Left ventricle myocardium inferior (tissue), 1 donor: Measurements from ENCODE around the gene HDGF. TPM values are rescaled to one million over a fixed set of nuclear protein-coding genes. Genes with fewer than 3 reads are reported as not detected.

ENCODE experiments used
- DNase-seq: peaks from one replicate; pipeline ENCODE4 v3.0.0-alpha.2; 2020
- H3K27ac ChIP-seq: fragments of 200-600 bp; replicated peaks from 2 replicates; pipeline ENCODE4 v1.8.0; 2021
- H3K27me3 ChIP-seq: fragments of 200-600 bp; 2 replicates; pipeline ENCODE4 v1.8.0; 2021; ENCODE audit warnings: low read depth
- H3K36me3 ChIP-seq: fragments of 200-600 bp; 2 replicates; pipeline ENCODE4 v1.8.0; 2021
- H3K4me1 ChIP-seq: fragments of 200-600 bp; 2 replicates; pipeline ENCODE4 v1.8.0; 2021
- H3K4me3 ChIP-seq: fragments of 200-600 bp; 2 replicates; pipeline ENCODE4 v1.8.0; 2021; ENCODE audit warnings: mild to moderate bottlenecking, moderate library complexity
- H3K9me3 ChIP-seq: fragments of 200-600 bp; replicated peaks from 2 replicates; pipeline ENCODE4 v1.8.0; 2021
- intact Hi-C: fragments of 100-400 bp; cut with micrococcal nuclease; formaldehyde crosslinking; loops from one replicate; pipeline ENCODE4 v1.11.0; 2022
- total RNA-seq: library from RNA; stranded (reverse); fragmentation: NEBNext Ultra II Directional; extraction: Animal tissue kit (Norgen Biotek cat#: 25700); gene quantifications from one replicate; pipeline ENCODE4 v1.2.1, GENCODE V29; 2021
- TF ChIP-seq, protein P1 (sequence below): fragments of 200-600 bp; IDR thresholded peaks from 2 replicates; pipeline ENCODE4 v1.8.0; 2021; ENCODE audit warnings: antibody characterized with exemption, mild to moderate bottlenecking, borderline replicate concordance
- donor health status: DM: no; HTN: yes; CAD: no; lungs with severe emphysema.

HDGF gene
- total RNA-seq, 1 donor from 2014 or later, result 145 TPM

DNA sequence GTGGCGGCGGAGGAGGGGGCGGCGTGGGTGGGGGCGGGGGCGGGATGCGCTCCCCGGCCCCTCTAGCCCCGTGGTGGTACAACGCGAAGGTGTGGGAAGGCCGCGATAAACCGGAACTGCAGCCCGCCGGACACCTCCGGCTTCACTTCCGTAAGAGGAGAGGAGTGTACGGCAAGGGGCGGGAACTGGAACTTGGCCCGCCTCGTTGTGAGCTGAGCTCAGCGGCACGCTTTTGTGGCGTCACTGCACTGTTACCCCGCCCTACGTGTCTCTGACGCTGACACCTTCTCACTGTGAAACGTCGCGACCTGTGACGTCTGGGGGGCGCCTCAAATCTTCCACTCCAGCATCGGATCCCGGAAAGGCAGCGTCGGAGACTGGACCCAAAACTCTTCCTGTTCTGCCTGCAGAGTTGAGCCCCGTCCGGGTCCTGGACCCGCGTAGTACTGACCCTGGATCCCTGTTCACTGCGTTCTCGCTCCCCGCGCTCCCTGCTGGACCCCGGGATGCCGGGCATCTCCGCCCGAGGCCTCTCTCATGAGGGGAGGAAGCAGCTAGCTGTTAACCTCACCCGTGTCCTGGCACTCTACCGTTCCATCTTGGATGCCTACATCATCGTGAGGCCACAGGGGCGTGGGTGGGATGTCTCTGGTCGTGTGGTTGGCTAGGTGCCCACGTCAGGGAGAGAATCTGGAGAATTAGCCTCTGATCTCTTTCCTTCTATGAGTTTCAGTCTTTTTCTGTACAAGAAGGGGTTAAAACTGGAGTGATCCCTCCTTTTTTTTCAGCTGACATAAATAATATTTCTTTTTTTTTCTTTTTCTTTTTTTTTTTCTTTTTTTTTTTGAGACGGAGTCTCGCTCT is 22.6 kb downstream of the HDGF start, which contains the start of gene ISG20L2:
Gene ISG20L2 (minus strand): TSS at position 168 of the 864 bp plus-strand sequence. CDS start 1,114 bp downstream, outside the sequence.
- Histone ChIP-seq H3K4me1 (peaks cover 55% of the 10 kb centered on the region), H3K36me3 (peaks cover 39% of the 10 kb centered on the region), H3K9me3 (no peaks in the 10 kb centered on the region), H3K4me3 (peak within 1 kb of the TSS; percentile 72), H3K27me3 (no peaks in the 10 kb centered on the region), H3K27ac (peak within 1 kb of the TSS; percentile 95)
- peak; percentile 97 for DNase-seq
- TF ChIP-seq, protein P1, sequence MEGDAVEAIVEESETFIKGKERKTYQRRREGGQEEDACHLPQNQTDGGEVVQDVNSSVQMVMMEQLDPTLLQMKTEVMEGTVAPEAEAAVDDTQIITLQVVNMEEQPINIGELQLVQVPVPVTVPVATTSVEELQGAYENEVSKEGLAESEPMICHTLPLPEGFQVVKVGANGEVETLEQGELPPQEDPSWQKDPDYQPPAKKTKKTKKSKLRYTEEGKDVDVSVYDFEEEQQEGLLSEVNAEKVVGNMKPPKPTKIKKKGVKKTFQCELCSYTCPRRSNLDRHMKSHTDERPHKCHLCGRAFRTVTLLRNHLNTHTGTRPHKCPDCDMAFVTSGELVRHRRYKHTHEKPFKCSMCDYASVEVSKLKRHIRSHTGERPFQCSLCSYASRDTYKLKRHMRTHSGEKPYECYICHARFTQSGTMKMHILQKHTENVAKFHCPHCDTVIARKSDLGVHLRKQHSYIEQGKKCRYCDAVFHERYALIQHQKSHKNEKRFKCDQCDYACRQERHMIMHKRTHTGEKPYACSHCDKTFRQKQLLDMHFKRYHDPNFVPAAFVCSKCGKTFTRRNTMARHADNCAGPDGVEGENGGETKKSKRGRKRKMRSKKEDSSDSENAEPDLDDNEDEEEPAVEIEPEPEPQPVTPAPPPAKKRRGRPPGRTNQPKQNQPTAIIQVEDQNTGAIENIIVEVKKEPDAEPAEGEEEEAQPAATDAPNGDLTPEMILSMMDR, result no peak
- intact Hi-C loops, result no loop called here

DNA sequence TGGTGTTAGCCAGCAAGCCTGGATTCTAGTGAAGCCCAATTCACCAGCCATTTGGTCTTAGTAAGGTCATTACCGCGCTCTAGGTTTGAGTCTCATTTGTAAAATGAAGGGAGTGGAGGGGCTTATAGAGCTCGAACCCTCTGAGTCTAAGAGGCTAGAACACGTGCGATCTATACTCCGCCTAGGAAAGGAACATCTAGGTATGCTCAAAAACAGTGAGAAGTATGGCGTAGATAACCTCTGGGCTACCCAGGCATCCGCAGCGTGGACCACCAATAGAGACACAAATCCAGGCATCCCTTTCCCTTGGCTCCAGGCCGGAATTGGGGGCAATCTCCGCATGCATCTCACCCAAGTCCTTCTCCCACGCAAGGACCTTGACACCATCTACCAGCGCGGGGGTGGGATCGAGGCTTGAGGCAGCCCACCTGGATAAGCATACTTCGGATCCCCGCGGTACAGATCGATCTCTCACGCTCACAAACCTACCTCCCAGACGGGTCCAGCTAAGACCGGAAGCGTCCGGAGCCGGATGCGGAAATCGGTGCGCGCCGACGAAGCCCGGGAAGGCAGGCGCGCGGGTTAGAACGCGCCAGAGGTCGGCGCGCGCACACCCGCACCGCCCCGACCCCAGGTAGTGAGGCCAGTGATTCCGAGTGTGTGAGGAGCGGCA is 23.4 kb downstream of the HDGF start, which contains the start of gene METTL25B:
Gene METTL25B (plus strand): TSS at position 544 of the 673 bp plus-strand sequence. CDS start 636 bp downstream, outside the sequence.
- H3K4me1 ChIP-seq, result peaks cover 55% of the 10 kb centered on the region
- TF ChIP-seq, protein P1, result no peak
- peak; percentile 82 for DNase-seq
- intact Hi-C loops, result no loop called here
- peaks cover 39% of the 10 kb centered on the region for H3K36me3 ChIP-seq
- H3K27ac ChIP-seq, result peak within 1 kb of the TSS; percentile 95
- H3K4me3 ChIP-seq, result peak within 1 kb of the TSS; percentile 72
- no peaks in the 10 kb centered on the region for H3K9me3 ChIP-seq
- H3K27me3 ChIP-seq, result no peaks in the 10 kb centered on the region

DNA sequence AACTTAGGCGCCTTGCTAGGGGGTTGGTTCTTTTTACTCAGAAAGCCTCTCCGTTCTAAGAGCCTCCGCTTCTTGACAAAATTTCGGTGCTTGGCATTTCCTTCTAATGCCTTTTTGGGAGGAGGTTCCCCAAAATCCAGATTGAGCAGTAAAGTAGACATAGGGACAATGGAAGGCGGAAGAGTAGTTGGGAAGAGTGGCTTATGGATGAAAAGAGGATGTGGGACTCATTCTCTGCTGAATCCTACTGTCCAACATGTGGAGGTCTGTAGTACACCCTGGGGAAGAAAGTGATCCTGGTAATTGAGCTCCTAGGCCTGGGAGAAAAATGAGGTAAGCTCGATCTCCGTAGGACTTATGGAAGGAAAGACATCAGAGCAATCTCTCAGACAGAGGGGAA is 24.0 kb downstream of the HDGF start:
- TF ChIP-seq, protein P1, result no peak
- peaks cover 55% of the 10 kb centered on the region for H3K4me1 ChIP-seq
- H3K36me3 ChIP-seq, result peaks cover 40% of the 10 kb centered on the region
- peak overlapping the region; percentile 72 for H3K4me3 ChIP-seq
- DNase-seq, result no peak
- H3K9me3 ChIP-seq, result no peaks in the 10 kb centered on the region
- H3K27ac ChIP-seq, result peak overlapping the region; percentile 95
- intact Hi-C loops, result no loop called here
- no peaks in the 10 kb centered on the region for H3K27me3 ChIP-seq

DNA sequence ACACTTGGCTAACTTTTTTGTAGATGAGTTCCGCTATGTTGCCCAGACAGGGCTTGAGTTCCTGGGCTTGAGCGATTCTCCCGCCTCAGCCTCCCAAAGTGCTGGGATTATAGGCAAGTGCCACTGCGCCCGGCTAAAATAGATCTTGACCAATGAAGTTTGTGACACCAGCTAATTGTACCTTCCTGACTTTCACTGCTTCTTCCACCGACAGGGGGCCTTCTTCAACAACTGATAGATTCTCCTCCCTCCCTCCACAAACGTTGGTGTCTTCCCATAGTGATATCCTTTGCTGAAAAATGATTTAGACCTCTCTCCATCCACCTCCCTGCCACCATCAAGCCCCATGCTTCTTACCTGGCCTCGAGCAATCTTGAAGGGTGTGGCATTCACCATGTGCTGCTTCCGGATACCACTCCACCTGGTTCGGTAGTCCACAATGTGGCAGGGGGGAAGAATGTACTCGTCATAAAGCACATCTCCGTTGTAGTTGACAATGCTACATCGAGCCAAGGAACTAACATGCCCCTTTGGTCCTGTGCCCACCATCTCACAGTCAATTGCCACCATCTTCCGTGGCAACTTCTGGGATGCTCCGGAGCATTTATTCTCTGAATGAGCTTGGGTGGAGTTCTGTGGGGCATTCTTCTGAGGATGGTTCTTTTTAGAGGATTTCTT is 24.8 kb downstream of the HDGF start:
- Histone ChIP-seq H3K4me3 (peak overlapping the region; percentile 72), H3K27ac (no peak overlapping the region), H3K4me1 (peaks cover 55% of the 10 kb centered on the region), H3K27me3 (no peaks in the 10 kb centered on the region), H3K36me3 (peaks cover 37% of the 10 kb centered on the region), H3K9me3 (no peaks in the 10 kb centered on the region)
- intact Hi-C loops, result no loop called here
- TF ChIP-seq, protein P1, result peak; percentile 51
- DNase-seq, result no peak

DNA sequence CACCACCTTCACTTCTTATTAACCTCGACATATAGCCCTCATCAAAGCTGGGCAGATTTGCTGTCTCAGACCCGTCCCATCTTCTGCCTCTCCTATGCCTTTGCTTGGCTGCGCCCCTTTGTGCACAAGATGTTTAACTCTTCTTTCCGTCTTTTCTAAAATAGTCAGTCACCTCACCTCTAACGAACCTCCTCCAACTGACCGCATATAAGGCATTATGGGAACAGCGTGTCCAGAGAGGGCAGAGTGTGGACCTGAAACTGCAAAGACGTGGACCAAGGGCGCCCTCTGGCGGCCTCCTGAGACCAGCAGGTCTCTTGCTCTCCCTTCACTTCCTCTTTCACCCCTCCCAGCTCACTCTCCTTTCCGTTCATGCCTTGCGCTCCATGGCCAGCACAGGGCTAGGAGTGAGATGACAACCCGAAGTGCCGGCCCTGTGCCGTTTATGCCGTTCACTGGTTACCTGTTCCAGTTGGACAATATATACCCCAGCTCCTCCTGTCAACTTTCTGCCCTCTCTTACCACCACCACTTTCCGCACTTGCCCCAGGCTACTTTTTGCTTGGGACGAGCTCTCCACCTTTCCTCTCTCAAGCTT is 25.7 kb downstream of the HDGF start:
- Histone ChIP-seq H3K9me3 (no peaks in the 10 kb centered on the region), H3K36me3 (peaks cover 43% of the 10 kb centered on the region), H3K4me3 (peak overlapping the region; percentile 72), H3K4me1 (peaks cover 55% of the 10 kb centered on the region), H3K27me3 (no peaks in the 10 kb centered on the region), H3K27ac (peak overlapping the region; percentile 22)
- intact Hi-C loops, result loop anchor here (2.0 kb wide), 1 partner anchor 37 kb away; no protein-coding TSS in a partner anchor
- TF ChIP-seq, protein P1, result peak; percentile 95
- DNase-seq, result peak; percentile 88
